Astrocyte (in vitro differentiated cells and primary cell): Measurements from ENCODE around the gene CLBA1.

Experiments used
- CTCF ChIP-seq: IDR thresholded peaks from 2 replicates; pipeline ENCODE4 v1.5.1; 2011; ENCODE audit warnings: low read depth, mild to moderate bottlenecking, inconsistent platforms, low read length, moderate library complexity; ENCODE audit not compliant: insufficient read depth
- EZH2 ChIP-seq: IDR thresholded peaks from 2 replicates; pipeline ENCODE4 v1.6.1; 2012; ENCODE audit warnings: mild to moderate bottlenecking, low read length, inconsistent platforms; ENCODE audit not compliant: insufficient read depth

GRCh38 chr14:104966981-104967385 is 18.6 kb upstream of the CLBA1 start:
- no peak for TF ChIP-seq CTCF
- TF ChIP-seq EZH2: no peak
